WERI-Rb-1 (cell line): ENCODE data around the gene C16orf78.
"Not testable (repeated sequence)": the region's sequence is repeated elsewhere in the genome, so short reads cannot be mapped to it uniquely, and the experiment has no call there.

Experiments
- DNase-seq: peaks from one replicate; pipeline ENCODE4 v3.0.0-alpha.2; 2020
- H3K27ac ChIP-seq: fragments of 250-450 bp; sonication (Bioruptor Pico); 2 replicates; pipeline ENCODE4 v1.5.1; 2020; ENCODE audit warnings: mild to moderate bottlenecking, moderate library complexity
- H3K27me3 ChIP-seq: fragments of 250-450 bp; sonication (Bioruptor Pico); 2 replicates; pipeline ENCODE4 v1.5.1; 2021; ENCODE audit warnings: mild to moderate bottlenecking, low read depth, moderate library complexity; ENCODE audit not compliant: insufficient read depth, severe bottlenecking
- H3K36me3 ChIP-seq: fragments of 250-450 bp; sonication (Bioruptor Pico); 2 replicates; pipeline ENCODE4 v1.5.1; 2020; ENCODE audit warnings: mild to moderate bottlenecking, moderate library complexity
- H3K4me3 ChIP-seq: 2 replicates; pipeline ENCODE4 v1.5.1; 2011; ENCODE audit warnings: low read depth, mild to moderate bottlenecking, control low read depth, low read length
- H3K9me3 ChIP-seq: fragments of 250-450 bp; sonication (Bioruptor Pico); 2 replicates; pipeline ENCODE4 v1.5.1; 2021; ENCODE audit warnings: mild to moderate bottlenecking, moderate library complexity; ENCODE audit not compliant: severe bottlenecking
- CTCF ChIP-seq: IDR thresholded peaks from 2 replicates; pipeline ENCODE4 v1.5.1; 2011; ENCODE audit warnings: low read depth, mild to moderate bottlenecking, control low read depth, inconsistent platforms, low read length

C16orf78 gene

GRCh38 chr16:49356728-49357488, 16.7 kb upstream of the C16orf78 start:
- no peak for TF ChIP-seq CTCF
- DNase-seq, result peak; percentile 11
- H3K36me3 ChIP-seq, result no peaks in the 10 kb centered on the region
- H3K27me3 ChIP-seq, result no peaks in the 10 kb centered on the region
- no peak overlapping the region for H3K4me3 ChIP-seq
- H3K9me3 ChIP-seq, result no peaks in the 10 kb centered on the region
- no peak overlapping the region for H3K27ac ChIP-seq

- Histone ChIP-seq H3K36me3 (no peaks in the 10 kb centered on the region), H3K4me3 (no peak overlapping the region), H3K9me3 (no peaks in the 10 kb centered on the region), H3K27ac (no peak overlapping the region), H3K27me3 (no peaks in the 10 kb centered on the region)
- DNase-seq, result no peak
- no peak for TF ChIP-seq CTCF
These were observed 14.0 kb upstream of the C16orf78 start for GRCh38 chr16:49359591-49359990.

- H3K9me3 ChIP-seq, DNase-seq, H3K27ac ChIP-seq, H3K27me3 ChIP-seq, H3K36me3 ChIP-seq, H3K4me3 ChIP-seq: not testable (repeated sequence)
These were observed 11.9 kb upstream of the C16orf78 start for GRCh38 chr16:49361731-49362130.

GRCh38 chr16:49362230-49362629, 11.4 kb upstream of the C16orf78 start:
- no peak for TF ChIP-seq CTCF
- no peak overlapping the region for H3K4me3 ChIP-seq
- no peaks in the 10 kb centered on the region for H3K27me3 ChIP-seq
- DNase-seq, result no peak
- H3K36me3 ChIP-seq, result no peaks in the 10 kb centered on the region
- H3K9me3 ChIP-seq, result no peaks in the 10 kb centered on the region
- H3K27ac ChIP-seq, result no peak overlapping the region

- Histone ChIP-seq H3K27ac (no peak overlapping the region), H3K9me3 (no peaks in the 10 kb centered on the region), H3K36me3 (no peaks in the 10 kb centered on the region), H3K27me3 (no peaks in the 10 kb centered on the region), H3K4me3 (no peak overlapping the region)
- DNase-seq, result no peak
- no peak for TF ChIP-seq CTCF
These were observed 7.7 kb upstream of the C16orf78 start for GRCh38 chr16:49365711-49366509.

GRCh38 chr16:49366669-49367068, 6.9 kb upstream of the C16orf78 start:
- Histone ChIP-seq H3K27me3 (no peaks in the 10 kb centered on the region), H3K36me3 (no peaks in the 10 kb centered on the region), H3K9me3 (no peaks in the 10 kb centered on the region), H3K27ac (no peak overlapping the region), H3K4me3 (no peak overlapping the region)
- TF ChIP-seq CTCF, result no peak
- no peak for DNase-seq
